K562 (cell line): ENCODE measurements around the gene FOXO3. TPM values are rescaled to one million over a fixed set of nuclear protein-coding genes. Genes with fewer than 3 reads are reported as not detected.

Experiments used
- ATAC-seq: fragments of 200-7000 bp; cut with Tn5 transposase; 3 replicates; pipeline ENCODE4 v1.9.1; 2020; ENCODE audit warnings: moderate library complexity
- BruUV-seq: library from RNA; stranded (reverse); fragments of 400-500 nt; replicated peaks from 2 replicates; lab custom pipeline; 2021; lab: Mats Ljungman, UMichigan
- CTCF ChIA-PET: fragments of 300-600 bp; formaldehyde crosslinking; extraction: SDS; loops from one replicate; lab custom pipeline; 2021; ENCODE audit warnings: low intra/inter-chr PET ratio; lab: Yijun Ruan, JAX
- POLR2A ChIA-PET: fragments of 300-600, 350-650 bp; sonication (Branson Sonifier 250); formaldehyde crosslinking; extraction: SDS; loops from one replicate; lab custom pipeline; 2021; ENCODE audit warnings: antibody characterized with exemption, inconsistent platforms; lab: Yijun Ruan, JAX
- DNase-seq, 4 experiments: peaks; one replicate each; pipeline versions ENCODE4 v3.0.0 to v3.0.0-alpha.2; 2011 to 2018; ENCODE audit warnings: low spot score in 3 of 4, mixed read lengths in 3 of 4; ENCODE audit errors: extremely low read depth in 1 of 4
- FAIRE-seq: peaks from 2 replicates; lab custom pipeline; 2011; peaks lifted over from hg19 to GRCh38; lab: Jason Lieb, UNC
- H2AFZ ChIP-seq: 2 replicates; pipeline ENCODE4 v1.6.0; 2011; ENCODE audit warnings: low read depth, low read length, control low read depth, inconsistent platforms
- H3K27ac ChIP-seq: fragments of 200-600 bp; 3 replicates; pipeline ENCODE4 v1.8.0; 2011; ENCODE audit warnings: low read depth, mild to moderate bottlenecking, control low read depth, inconsistent platforms, low read length, moderate library complexity, mixed read lengths; ENCODE audit errors: extremely low read depth
- H3K27me3 ChIP-seq, 2 experiments: fragments of 300-600 bp in 1 of 2; 2 replicates in 1 of 2; 3 replicates in 1 of 2; pipeline versions ENCODE4 v1.6.0 to v1.8.0; 2011; ENCODE audit warnings: inconsistent platforms in 2 of 2, low read length in 2 of 2, mild to moderate bottlenecking in 1 of 2, mixed read lengths in 1 of 2, moderate library complexity in 1 of 2; ENCODE audit not compliant: control insufficient read depth in 2 of 2, insufficient read depth in 2 of 2
- H3K36me3 ChIP-seq: fragments of 300-600 bp; 3 replicates; pipeline ENCODE4 v1.8.0; 2011; ENCODE audit warnings: mild to moderate bottlenecking, low read length, inconsistent platforms; ENCODE audit not compliant: control insufficient read depth, insufficient read depth
- H3K4me1 ChIP-seq, 2 experiments: fragments of 200-600 bp in 1 of 2; replicated peaks in 1 of 2; 2 replicates in 1 of 2; 3 replicates in 1 of 2; pipeline versions ENCODE4 v1.5.1 to v1.8.0; 2011; ENCODE audit warnings: inconsistent platforms in 2 of 2, low read length in 2 of 2, mild to moderate bottlenecking in 1 of 2, mixed read lengths in 1 of 2, moderate library complexity in 1 of 2; ENCODE audit not compliant: control insufficient read depth in 2 of 2, insufficient read depth in 2 of 2
- H3K4me2 ChIP-seq: 2 replicates; pipeline ENCODE4 v1.6.1; 2011; ENCODE audit warnings: low read length, control low read depth, inconsistent platforms, mixed read lengths; ENCODE audit not compliant: insufficient read depth
- H3K4me3 ChIP-seq: fragments of 200-600 bp; sonication (generic), shearing (Covaris generic); 2 replicates; pipeline ENCODE4 v1.5.1; 2016; ENCODE audit warnings: control low read depth, inconsistent platforms
- H3K79me2 ChIP-seq: fragments of 200-600 bp; 3 replicates; pipeline ENCODE4 v1.8.0; 2011; ENCODE audit warnings: low read length, inconsistent platforms; ENCODE audit not compliant: control insufficient read depth, insufficient read depth
- H3K9ac ChIP-seq, 2 experiments: 2 replicates each; pipeline versions ENCODE4 v1.6.0 to v1.6.1; 2011; ENCODE audit warnings: low read depth in 2 of 2, low read length in 2 of 2, control low read depth in 1 of 2, inconsistent platforms in 1 of 2, mild to moderate bottlenecking in 1 of 2, mixed read lengths in 1 of 2; ENCODE audit not compliant: insufficient read depth in 1 of 2
- H3K9me1 ChIP-seq: one replicate; pipeline ENCODE4 v1.6.0; 2011; ENCODE audit warnings: inconsistent platforms, mild to moderate bottlenecking, low read length, moderate library complexity; ENCODE audit not compliant: control insufficient read depth, insufficient read depth
- H3K9me3 ChIP-seq: replicated peaks from 2 replicates; pipeline ENCODE4 v1.5.1; 2011; ENCODE audit warnings: low read depth, low read length, inconsistent platforms; ENCODE audit not compliant: control insufficient read depth, insufficient read depth
- H4K20me1 ChIP-seq: replicated peaks from 2 replicates; pipeline ENCODE4 v1.6.1; 2011; ENCODE audit warnings: low read length, inconsistent platforms, mixed read lengths; ENCODE audit not compliant: control insufficient read depth, insufficient read depth
- BRD4 ChIP-seq: fragments of 200-600 bp; sonication (generic); IDR thresholded peaks from 2 replicates; pipeline ENCODE4 v1.6.1; 2017; ENCODE audit warnings: inconsistent platforms
- CC2D1A ChIP-seq: fragments of 450-650 bp; IDR thresholded peaks from 2 replicates; pipeline ENCODE4 v1.6.1; 2017; ENCODE audit warnings: mild to moderate bottlenecking
- CTCF ChIP-seq, 3 experiments: IDR thresholded peaks in 2 of 3; conservative IDR thresholded peaks in 1 of 3; 2 replicates each; pipeline ENCODE4 v1.5.1; 2011 to 2012; ENCODE audit warnings: low read length in 3 of 3, mild to moderate bottlenecking in 3 of 3, control low read depth in 2 of 3, improper control_type of control experiment in 1 of 3, inconsistent platforms in 1 of 3, low read depth in 1 of 3, mixed read lengths in 1 of 3, moderate library complexity in 1 of 3; ENCODE audit not compliant: insufficient read depth in 2 of 3
- HNRNPK ChIP-seq: fragments of 200-400 bp; formaldehyde crosslinking; IDR thresholded peaks from one replicate; pipeline ENCODE4 v1.6.1; 2018; ENCODE audit warnings: mild to moderate bottlenecking, low read depth, low read length; ENCODE audit not compliant: poor library complexity, severe bottlenecking
- KLF10 ChIP-seq: fragments of 250-450 bp; sonication (Bioruptor Pico); IDR thresholded peaks from 2 replicates; pipeline ENCODE4 v1.6.1; 2021; ENCODE audit warnings: matching md5 sums
- MYC ChIP-seq, 2 experiments: fragments of 250-450 bp in 1 of 2; sonication (Bioruptor Pico) in 1 of 2; IDR thresholded peaks; 2 replicates each; pipeline versions ENCODE4 v1.5.1 to v1.6.1; 2012 to 2021; ENCODE audit warnings: low read depth in 2 of 2, borderline replicate concordance in 1 of 2, improper control_type of control experiment in 1 of 2, low read length in 1 of 2, mild to moderate bottlenecking in 1 of 2, moderate library complexity in 1 of 2
- NCOR1 ChIP-seq: fragments of 450-650 bp; IDR thresholded peaks from 2 replicates; pipeline ENCODE4 v1.6.1; 2016; ENCODE audit warnings: mild to moderate bottlenecking, moderate library complexity
- PPARD ChIP-seq: fragments of 250-450 bp; sonication (Bioruptor Pico); IDR thresholded peaks from 2 replicates; pipeline ENCODE4 v1.8.0; 2022; ENCODE audit warnings: inconsistent platforms, mild to moderate bottlenecking, moderate library complexity
- RAD21 ChIP-seq, 2 experiments: fragments of 250-450 bp in 1 of 2; fragments of 450-650 bp in 1 of 2; sonication (Bioruptor Pico) in 1 of 2; formaldehyde crosslinking in 1 of 2; IDR thresholded peaks in 1 of 2; conservative IDR thresholded peaks in 1 of 2; 2 replicates each; pipeline versions ENCODE4 v1.4.0 to v1.8.0; 2020 to 2022; ENCODE audit warnings: mild to moderate bottlenecking in 2 of 2, moderate library complexity in 1 of 2
- SIRT6 ChIP-seq: IDR thresholded peaks from one replicate; pipeline ENCODE4 v1.6.1; 2012; ENCODE audit warnings: low read depth, mild to moderate bottlenecking, control low read depth, inconsistent platforms, low read length, moderate library complexity
- SUPT5H ChIP-seq: fragments of 450-650 bp; IDR thresholded peaks from 2 replicates; pipeline ENCODE4 v1.6.1; 2016
- TAL1 ChIP-seq: fragments of 450-650 bp; IDR thresholded peaks from 2 replicates; pipeline ENCODE4 v1.6.1; 2016; ENCODE audit warnings: mild to moderate bottlenecking
- ZNF436 ChIP-seq: fragments of 250-450, 450-650 bp; sonication (Bioruptor Pico); formaldehyde crosslinking; IDR thresholded peaks from 2 replicates; pipeline ENCODE4 v1.7.0; 2020; ENCODE audit warnings: mild to moderate bottlenecking
- ZNF444 ChIP-seq: fragments of 250-450 bp; sonication (Bioruptor Pico); IDR thresholded peaks from 2 replicates; pipeline ENCODE4 v1.4.0; 2020; ENCODE audit warnings: mild to moderate bottlenecking, moderate library complexity
- WGBS: fragments of 100-300 bp; shearing (Covaris generic); methylation state at CpG from one replicate; pipeline ENCODE4 v1.1.6; 2016; ENCODE audit warnings: low coverage, mixed read lengths; ENCODE audit not compliant: insufficient coverage; ENCODE audit errors: missing lambda C conversion rate; 5-methylcytosine and 5-hydroxymethylcytosine counted together
- in situ Hi-C: fragments of 300-500 bp; cut with MboI; formaldehyde crosslinking; loops from 4 replicates; pipeline ENCODE4 v1.15.0; 2018; ENCODE audit warnings: inconsistent platforms, mixed read lengths
- intact Hi-C: fragments of 100-400 bp; cut with micrococcal nuclease; formaldehyde crosslinking; loops from 2 replicates; pipeline ENCODE4 v1.14.2; 2022
- polyA plus RNA-seq, 8 experiments: library from polyadenylated mRNA; depleted of rRNA in 4 of 8; stranded (reverse) in 5 of 8; unstranded in 3 of 8; fragments of >200 nt; fragmentation: Nextera tagmentation in 2 of 8; fragmentation: Illumina TruSeq in 1 of 8; extraction: Ambion mirVana in 2 of 8; extraction: Trizol in 1 of 8; gene quantifications; 2 replicates each; pipeline versions ENCODE4 v1.2.1 to v1.2.3, GENCODE V29; 2011 to 2014; ENCODE audit warnings: inconsistent platforms in 1 of 8, missing spikeins in 1 of 8
- total RNA-seq, 7 experiments: library from RNA; depleted of rRNA in 6 of 7; stranded (reverse); fragments of >200 nt in 6 of 7; fragmentation: Illumina TruSeq in 2 of 7; extraction: Trizol in 2 of 7; gene quantifications; 2 replicates each; pipeline versions ENCODE4 v1.2.1 to v1.2.3, GENCODE V29; 2011 to 2021; ENCODE audit warnings: low replicate concordance in 1 of 7

FOXO3 gene
- total and polyA plus RNA-seq, 9 of the 15 experiments (the other 6 are each of a cell fraction or from before 2014, with no cell fraction given) = 3.0 to 14.6 (median 6.0) TPM

GRCh38 chr6:108541843-108542759 lies 18.6 kb upstream of the FOXO3 start (continued):
- TF ChIP-seq ZNF444 (no peak), NCOR1 (no peak), KLF10 (CRISPR knock-in tag) (no peak), CTCF (IDR thresholded peaks at IDR 0.05 in 2 of 3, conservative IDR thresholded peaks at IDR 0.05 in 1 of 3; ENCODE audit: insufficient read depth in 2 of 3, low read depth in 1 of 3, low read length in 3 of 3) (peak; percentile 83 to 96 (median 87)), CC2D1A (peak; percentile 89)

- H3K9me1 ChIP-seq = no peaks in the 10 kb centered on the region
- CTCF ChIA-PET = interaction anchor here (0.6 to 3.6 kb wide), 10 partner anchors 203 to 854 kb away, joined by 3 to 38 read pairs (median 11); no protein-coding TSS in a partner anchor
- TF ChIP-seq MYC (IDR thresholded peaks at IDR 0.05; ENCODE audit: low read depth, low read length) (0 out of 2 replicates have a peak, but pooled peaks have one; percentile 21), MYC (CRISPR knock-in tag; IDR thresholded peaks at IDR 0.05; ENCODE audit: borderline replicate concordance, low read depth) (no peak), HNRNPK (no peak), ZNF436 (no peak), SIRT6 (no peak), SUPT5H (no peak), BRD4 (no peak), TAL1 (no peak), RAD21 (CRISPR knock-in tag; conservative IDR thresholded peaks at IDR 0.05 in 1 of 2, IDR thresholded peaks at IDR 0.05 in 1 of 2) (peak; percentile 46 to 58), PPARD (CRISPR knock-in tag) (no peak)
These were observed 17.4 kb upstream of the FOXO3 start for GRCh38 chr6:108543175-108543940.

More at GRCh38 chr6:108543175-108543940, 17.4 kb upstream of the FOXO3 start:
- Histone ChIP-seq H3K9me3 (no peaks in the 10 kb centered on the region), H3K36me3 (no peaks in the 10 kb centered on the region), H4K20me1 (no peaks in the 10 kb centered on the region), H3K79me2 (no peaks in the 10 kb centered on the region), H3K4me3 (no peak overlapping the region), H3K4me2 (no peak overlapping the region), H2AFZ (no peak overlapping the region), H3K27ac (no peak overlapping the region), H3K9ac (no peak overlapping the region), H3K27me3 (no peaks in the 10 kb centered on the region), H3K4me1 (no peaks in the 10 kb centered on the region)
- BruUV-seq = no TSS peak
- intact Hi-C loops = loop anchor here (10.0 kb wide), 2 partner anchors 641 to 841 kb away; partner anchors contain the start of gene CD164
- 23% methylated on average over 7 of the region's 7 CpGs for WGBS
- ATAC-seq (peak; percentile 44; the same call in 2 of the 3 replicates), DNase-seq (no peak), FAIRE-seq (no peak)
- POLR2A ChIA-PET = interaction anchor here (4.1 kb wide), 1 partner anchor 14 kb away, joined by 17 read pairs; no protein-coding TSS in a partner anchor
- in situ Hi-C loops = loop anchor here (5.0 kb wide), 2 partner anchors 294 to 349 kb away; no protein-coding TSS in a partner anchor
